CD4-positive, alpha-beta T cell treated with Interleukin-15 for 1 hour (primary cell): Measurements from ENCODE around the gene PKP3.
A peak's percentile ranks its signal among the peaks of the same experiment; 100 is the strongest.
"Not testable (repeated sequence)": the region's sequence is repeated elsewhere in the genome, so short reads cannot be mapped to it uniquely, and the experiment has no call there.

Experiments used
- DNase-seq: peaks from one replicate; pipeline ENCODE4 v3.0.0-alpha.2; 2020

The PKP3 gene

DNA sequence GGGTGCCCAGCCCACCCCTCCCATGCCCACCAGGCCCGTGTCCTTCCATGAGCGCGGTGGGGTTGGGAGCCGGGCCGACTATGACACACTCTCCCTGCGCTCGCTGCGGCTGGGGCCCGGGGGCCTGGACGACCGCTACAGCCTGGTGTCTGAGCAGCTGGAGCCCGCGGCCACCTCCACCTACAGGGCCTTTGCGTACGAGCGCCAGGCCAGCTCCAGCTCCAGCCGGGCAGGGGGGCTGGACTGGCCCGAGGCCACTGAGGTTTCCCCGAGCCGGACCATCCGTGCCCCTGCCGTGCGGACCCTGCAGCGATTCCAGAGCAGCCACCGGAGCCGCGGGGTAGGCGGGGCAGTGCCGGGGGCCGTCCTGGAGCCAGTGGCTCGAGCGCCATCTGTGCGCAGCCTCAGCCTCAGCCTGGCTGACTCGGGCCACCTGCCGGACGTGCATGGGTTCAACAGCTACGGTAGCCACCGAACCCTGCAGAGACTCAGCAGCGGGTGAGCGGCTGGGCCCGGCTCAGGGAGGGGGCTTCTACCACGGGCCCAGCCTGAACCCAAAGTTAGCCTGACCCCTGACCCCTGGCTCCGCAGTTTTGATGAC is 3.0 kb downstream of the PKP3 start:
- peak; percentile 65 for DNase-seq

GRCh38 chr11:398826-399225 is 4.8 kb downstream of the PKP3 start:
- DNase-seq: no peak

DNA sequence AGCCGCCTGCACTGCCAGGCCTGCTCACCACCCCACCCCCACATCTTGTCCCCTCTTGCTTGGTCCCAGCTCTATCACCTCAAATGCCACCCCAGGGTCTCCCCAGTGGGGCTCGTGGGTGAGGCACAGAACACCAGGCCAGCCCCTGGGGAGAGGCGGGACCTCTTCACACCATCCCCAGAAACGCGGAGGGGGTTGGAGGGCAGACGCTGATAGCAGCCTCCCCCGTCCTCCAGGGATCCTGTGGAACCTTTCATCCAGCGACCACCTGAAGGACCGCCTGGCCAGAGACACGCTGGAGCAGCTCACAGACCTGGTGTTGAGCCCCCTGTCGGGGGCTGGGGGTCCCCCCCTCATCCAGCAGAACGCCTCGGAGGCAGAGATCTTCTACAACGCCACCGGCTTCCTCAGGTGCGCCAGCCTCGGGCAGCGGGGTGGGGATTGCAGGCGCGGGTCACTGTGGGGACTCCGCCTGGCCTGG is 5.8 kb downstream of the PKP3 start:
- DNase-seq: no peak

DNA sequence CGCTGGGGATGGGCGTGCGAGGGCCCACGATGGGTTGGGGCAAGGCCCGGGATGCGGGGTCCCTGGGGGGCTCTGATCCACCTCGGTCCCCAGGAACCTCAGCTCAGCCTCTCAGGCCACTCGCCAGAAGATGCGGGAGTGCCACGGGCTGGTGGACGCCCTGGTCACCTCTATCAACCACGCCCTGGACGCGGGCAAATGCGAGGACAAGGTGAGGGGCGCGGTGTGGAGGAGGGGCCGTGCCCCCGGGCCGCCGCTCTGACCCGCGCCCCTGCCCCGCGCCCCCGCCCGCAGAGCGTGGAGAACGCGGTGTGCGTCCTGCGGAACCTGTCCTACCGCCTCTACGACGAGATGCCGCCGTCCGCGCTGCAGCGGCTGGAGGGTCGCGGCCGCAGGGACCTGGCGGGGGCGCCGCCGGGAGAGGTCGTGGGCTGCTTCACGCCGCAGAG is 6.3 kb downstream of the PKP3 start:
- no peak for DNase-seq

- DNase-seq: not testable (repeated sequence)
Measured at GRCh38 chr11:401196-401595, 7.2 kb downstream of the PKP3 start.

- no peak for DNase-seq
Measured at GRCh38 chr11:403021-403760, 9.2 kb downstream of the PKP3 start.

- no peak for DNase-seq
Measured at GRCh38 chr11:403761-404431, 9.9 kb downstream of the PKP3 start.

GRCh38 chr11:404551-405264 is 10.7 kb downstream of the PKP3 start:
- no peak for DNase-seq

- no peak for DNase-seq
Measured at GRCh38 chr11:405323-405953, 11.4 kb downstream of the PKP3 start.

DNA sequence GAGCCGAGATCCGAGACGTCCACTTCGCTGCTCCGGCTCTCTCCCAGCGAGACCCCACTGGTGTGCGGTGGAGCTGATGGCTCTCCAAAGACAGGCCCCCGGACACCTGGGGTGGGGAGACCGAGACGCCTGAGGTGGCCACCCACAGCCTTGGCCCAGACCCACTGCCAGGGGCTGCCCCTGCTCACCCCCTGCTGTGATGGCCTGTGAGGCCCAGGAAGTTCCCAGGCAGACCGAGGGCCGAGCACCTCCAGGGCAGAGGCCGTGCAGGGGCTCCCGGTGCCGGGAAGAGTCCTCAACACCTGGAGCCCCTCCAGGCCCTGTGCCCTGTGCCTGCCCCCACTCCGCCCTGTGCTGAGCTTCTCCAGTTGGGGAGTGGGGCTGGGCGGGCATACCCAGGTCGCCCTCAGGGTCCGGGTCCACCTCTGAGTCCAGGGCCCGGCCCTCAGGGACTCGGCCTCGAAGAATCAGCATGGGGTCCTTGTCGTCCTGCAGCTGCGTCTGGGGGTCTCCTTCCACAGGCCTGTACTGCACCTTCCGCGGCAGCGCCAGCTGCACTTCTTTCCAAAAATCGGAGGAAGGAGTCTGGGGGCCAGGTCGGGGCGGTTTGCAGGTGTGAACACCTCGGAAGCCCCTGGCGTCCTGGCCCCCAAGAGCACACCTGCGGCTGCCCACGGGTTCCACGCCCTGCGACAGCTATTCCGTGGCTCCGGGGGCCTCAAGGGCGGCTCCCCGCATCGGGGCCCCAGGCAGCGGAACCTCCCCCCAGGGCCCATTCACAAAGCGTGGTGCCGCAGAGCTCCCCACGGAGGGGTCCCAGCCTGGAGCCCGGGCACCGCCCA is 12.2 kb downstream of the PKP3 start:
- DNase-seq: no peak

DNA sequence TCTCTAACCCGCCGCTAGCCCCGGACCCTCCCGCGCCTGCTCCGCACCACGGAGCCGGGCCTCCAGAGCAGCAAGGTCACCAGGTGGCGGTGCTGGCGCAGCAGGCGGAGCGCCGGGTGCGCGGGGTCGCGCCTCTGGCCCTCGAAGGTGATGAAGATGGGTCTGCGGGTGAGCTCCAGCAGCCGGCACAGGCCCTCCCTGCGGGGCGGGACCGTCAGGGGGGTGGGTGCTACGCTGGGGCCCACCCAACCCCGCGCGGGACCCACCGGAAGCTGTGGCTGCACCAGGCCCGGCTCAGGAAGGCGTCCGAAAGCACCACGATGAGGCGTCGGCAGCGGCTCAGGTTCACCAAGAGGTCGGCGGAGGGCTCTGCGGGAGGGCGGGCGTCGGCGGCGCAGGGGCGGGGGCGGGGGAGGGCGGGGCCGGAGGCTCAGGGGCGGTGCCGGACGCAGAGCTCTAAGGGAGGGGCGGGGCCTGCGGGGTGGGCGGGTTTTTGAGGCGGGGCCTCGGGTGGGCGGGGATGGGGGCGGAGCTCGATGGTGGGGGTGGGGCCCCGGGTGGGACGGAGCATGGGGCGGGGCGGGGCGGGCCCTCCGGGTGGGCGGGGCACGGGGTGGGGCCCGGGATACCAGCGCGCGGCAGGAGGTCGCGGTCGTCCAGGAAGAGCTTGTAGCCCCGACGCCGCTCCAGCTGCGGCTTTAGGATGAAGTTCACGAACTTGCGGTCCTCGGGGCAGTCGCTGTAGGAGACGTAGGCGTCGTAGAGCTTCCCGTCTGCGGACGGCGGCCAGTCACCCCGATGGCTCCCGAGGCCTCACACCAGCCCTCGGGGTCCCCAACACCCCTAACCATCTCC is 13.0 kb downstream of the PKP3 start:
- DNase-seq: peak; percentile 97

- no peak for DNase-seq
Measured at GRCh38 chr11:407651-408123, 13.7 kb downstream of the PKP3 start.

GRCh38 chr11:408154-409007 is 14.4 kb downstream of the PKP3 start:
- DNase-seq: no peak

DNA sequence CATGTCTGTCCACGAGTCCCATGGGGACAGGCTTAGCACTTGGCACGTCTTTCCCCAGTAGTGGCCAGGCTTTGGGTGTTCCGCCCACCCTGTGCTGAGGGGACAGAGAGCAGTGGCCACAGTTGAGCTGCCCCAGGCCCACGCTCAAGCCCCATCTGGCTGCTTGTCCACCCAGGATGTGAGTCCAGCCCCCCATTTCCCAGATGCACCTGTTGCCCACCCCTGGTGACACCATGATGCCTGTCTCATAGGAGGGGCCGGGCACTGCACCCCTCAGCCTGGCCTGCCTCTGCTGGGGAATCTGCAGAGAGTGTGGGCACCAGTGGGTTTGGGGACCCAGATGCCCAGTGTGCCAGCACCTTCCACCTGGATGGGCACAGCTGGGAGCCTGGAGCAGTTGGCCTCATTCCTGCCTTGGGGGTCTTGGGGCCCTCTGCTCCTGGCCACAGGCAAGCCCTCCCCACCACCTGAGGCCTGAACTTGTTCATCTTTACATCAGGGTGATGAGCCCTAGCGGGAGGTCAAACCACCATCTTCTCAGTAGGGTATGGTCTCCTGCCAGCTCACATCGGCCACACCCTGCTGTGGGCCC is 15.1 kb downstream of the PKP3 start:
- no peak for DNase-seq

DNA sequence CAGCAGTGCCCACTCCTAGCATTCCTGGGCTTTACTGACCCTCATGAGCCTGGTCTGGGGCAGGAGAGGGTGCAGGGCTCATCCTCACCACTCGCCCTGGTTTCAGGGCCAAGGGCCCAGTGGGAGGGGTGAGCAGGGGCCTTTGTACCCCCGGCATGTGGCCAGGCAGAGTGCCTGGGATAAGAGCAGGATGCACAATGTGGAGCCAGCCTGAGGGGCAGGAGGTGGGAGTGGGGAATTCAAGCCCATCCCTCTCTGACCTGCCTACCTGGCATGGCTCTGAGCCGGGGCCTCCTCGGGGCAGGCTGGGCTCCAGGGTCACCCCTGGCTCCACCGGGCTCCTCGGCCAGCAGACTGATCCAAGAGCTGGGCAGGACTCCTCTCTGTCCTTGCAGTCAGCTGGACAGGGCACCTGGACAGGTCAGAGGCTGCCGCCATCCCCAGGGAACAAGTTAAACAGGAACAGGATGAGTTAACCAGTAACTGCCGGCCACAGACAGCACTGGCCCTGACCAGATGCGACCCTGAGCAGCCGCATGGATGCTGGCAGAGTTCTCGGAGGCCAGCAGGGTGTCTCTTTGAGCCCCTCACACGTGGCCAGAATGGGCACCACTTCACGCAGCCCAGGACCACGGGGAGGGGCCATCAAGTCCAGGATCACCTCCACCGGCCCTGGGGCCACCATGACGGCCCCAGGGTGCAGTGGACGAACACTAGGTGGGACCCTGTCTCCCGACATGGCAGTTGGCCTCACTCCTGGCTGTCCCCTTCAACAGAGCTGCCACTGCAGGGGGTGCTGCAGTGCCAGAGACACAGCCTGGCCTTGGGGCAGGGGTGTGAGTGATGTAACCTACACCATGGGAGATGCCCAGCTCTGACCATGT is 15.8 kb downstream of the PKP3 start:
- no peak for DNase-seq

GRCh38 chr11:410711-411110 is 16.7 kb downstream of the PKP3 start:
- DNase-seq: not testable (repeated sequence)

DNA sequence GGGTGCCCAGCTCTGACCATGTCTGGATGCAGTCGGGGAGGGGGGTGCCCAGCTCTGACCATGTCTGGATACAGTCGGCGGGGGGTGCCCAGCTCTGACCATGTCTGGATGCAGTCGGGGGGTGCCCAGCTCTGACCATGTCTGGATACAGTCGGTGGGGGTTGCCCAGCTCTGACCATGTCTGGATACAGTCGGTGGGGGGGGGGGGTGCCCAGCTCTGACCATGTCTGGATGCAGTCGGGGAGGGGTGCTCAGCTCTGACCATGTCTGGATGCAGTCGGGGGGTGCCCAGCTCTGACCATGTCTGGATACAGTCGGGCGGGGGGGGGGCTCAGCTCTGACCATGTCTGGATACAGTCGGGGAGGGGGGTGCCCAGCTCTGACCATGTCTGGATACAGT is 17.5 kb downstream of the PKP3 start:
- DNase-seq: peak; percentile 3

DNA sequence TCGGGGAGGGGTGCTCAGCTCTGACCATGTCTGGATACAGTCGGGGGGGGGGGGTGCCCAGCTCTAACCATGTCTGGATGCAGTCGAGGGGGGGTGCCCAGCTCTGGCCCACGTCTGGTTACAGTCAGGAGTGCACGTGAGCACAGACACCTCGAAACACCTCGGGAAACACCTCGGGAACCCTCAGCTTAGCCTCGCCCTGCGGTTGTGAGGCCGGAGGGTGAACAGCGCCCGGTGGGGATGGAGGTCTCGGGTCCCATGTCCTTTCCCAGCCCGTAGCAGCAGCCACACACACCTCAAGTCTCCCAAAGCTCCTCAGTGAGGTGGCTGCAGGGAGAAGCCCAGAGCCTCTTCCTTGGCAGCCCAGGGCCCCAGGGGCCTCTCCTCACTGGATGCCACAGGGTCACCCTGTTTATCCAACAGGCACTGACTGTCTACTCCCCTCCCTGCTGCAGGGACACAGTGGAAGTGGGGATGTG is 18.7 kb downstream of the PKP3 start:
- no peak for DNase-seq
